ENCODE results near the gene CDK18. TPM values are rescaled to one million over a fixed set of nuclear protein-coding genes. Genes with fewer than 3 reads are reported as not detected.

Gene CDK18
- polyA plus RNA-seq, 1 donor, result 52.6 TPM

GRCh38 chr1:205505076-205505729 lies 734 bp downstream of the CDK18 start:
- Histone ChIP-seq H3K4me1 (ENCODE audit: control insufficient read depth, insufficient read depth, low read length) (peaks cover 63% of the 10 kb centered on the region), H3K36me3 (ENCODE audit: control insufficient read depth, insufficient read depth, low read length) (no peaks in the 10 kb centered on the region), H3K27me3 (ENCODE audit: control insufficient read depth, insufficient read depth, low read length) (no peaks in the 10 kb centered on the region), H3K9me3 (ENCODE audit: control insufficient read depth, low read depth, low read length) (no peaks in the 10 kb centered on the region), H3K4me3 (ENCODE audit: low read length) (peak overlapping the region; percentile 75), H3K27ac (ENCODE audit: low read length) (peak overlapping the region; percentile 60)
- no peak for DNase-seq
- WGBS (ENCODE audit: insufficient coverage, low lambda C conversion rate), result no CpG with 5 or more reads among the region's 18 CpGs

- H3K4me1 ChIP-seq (ENCODE audit: control insufficient read depth, insufficient read depth, low read length), result peaks cover 57% of the 10 kb centered on the region
- peaks cover 3% of the 10 kb centered on the region for H3K36me3 ChIP-seq (ENCODE audit: control insufficient read depth, insufficient read depth, low read length)
- H3K27me3 ChIP-seq (ENCODE audit: control insufficient read depth, insufficient read depth, low read length), result no peaks in the 10 kb centered on the region
- peak overlapping the region; percentile 75 for H3K4me3 ChIP-seq (ENCODE audit: low read length)
- H3K9me3 ChIP-seq (ENCODE audit: control insufficient read depth, low read depth, low read length), result no peaks in the 10 kb centered on the region
- peak in 1 of 2 donors; percentile 62 for DNase-seq
- H3K27ac ChIP-seq (ENCODE audit: low read length), result peak overlapping the region; percentile 60
- WGBS (ENCODE audit: insufficient coverage, low lambda C conversion rate), result no CpG with 5 or more reads among the region's 15 CpGs
These were observed 1.3 kb downstream of the CDK18 start for GRCh38 chr1:205505791-205506190.

- Histone ChIP-seq H3K4me1 (ENCODE audit: control insufficient read depth, insufficient read depth, low read length) (peaks cover 49% of the 10 kb centered on the region), H3K36me3 (ENCODE audit: control insufficient read depth, insufficient read depth, low read length) (peaks cover 3% of the 10 kb centered on the region), H3K4me3 (ENCODE audit: low read length) (no peak overlapping the region), H3K9me3 (ENCODE audit: control insufficient read depth, low read depth, low read length) (no peaks in the 10 kb centered on the region), H3K27me3 (ENCODE audit: control insufficient read depth, insufficient read depth, low read length) (no peaks in the 10 kb centered on the region), H3K27ac (ENCODE audit: low read length) (peak overlapping the region; percentile 32)
- WGBS (ENCODE audit: insufficient coverage, low lambda C conversion rate), result 100% methylated on average over 1 of the region's 17 CpGs
- DNase-seq, result peak in 1 of 2 donors; percentile 65
These were observed 2.1 kb downstream of the CDK18 start for GRCh38 chr1:205506409-205507200.

GRCh38 chr1:205508227-205508714 lies 3.8 kb downstream of the CDK18 start:
- no peak overlapping the region for H3K4me3 ChIP-seq (ENCODE audit: low read length)
- no peak for DNase-seq
- peaks cover 33% of the 10 kb centered on the region for H3K4me1 ChIP-seq (ENCODE audit: control insufficient read depth, insufficient read depth, low read length)
- 90% methylated on average over 2 of the region's 5 CpGs for WGBS (ENCODE audit: insufficient coverage, low lambda C conversion rate)
- H3K27ac ChIP-seq (ENCODE audit: low read length), result no peak overlapping the region
- no peaks in the 10 kb centered on the region for H3K27me3 ChIP-seq (ENCODE audit: control insufficient read depth, insufficient read depth, low read length)
- no peaks in the 10 kb centered on the region for H3K9me3 ChIP-seq (ENCODE audit: control insufficient read depth, low read depth, low read length)
- H3K36me3 ChIP-seq (ENCODE audit: control insufficient read depth, insufficient read depth, low read length), result peaks cover 3% of the 10 kb centered on the region

- no peak for DNase-seq
- Histone ChIP-seq H3K36me3 (ENCODE audit: control insufficient read depth, insufficient read depth, low read length) (peaks cover 3% of the 10 kb centered on the region), H3K27ac (ENCODE audit: low read length) (no peak overlapping the region), H3K27me3 (ENCODE audit: control insufficient read depth, insufficient read depth, low read length) (no peaks in the 10 kb centered on the region), H3K9me3 (ENCODE audit: control insufficient read depth, low read depth, low read length) (no peaks in the 10 kb centered on the region), H3K4me1 (ENCODE audit: control insufficient read depth, insufficient read depth, low read length) (peaks cover 22% of the 10 kb centered on the region), H3K4me3 (ENCODE audit: low read length) (no peak overlapping the region)
- WGBS (ENCODE audit: insufficient coverage, low lambda C conversion rate), result no CpG with 5 or more reads among the region's 7 CpGs
These were observed 6.0 kb downstream of the CDK18 start for GRCh38 chr1:205510308-205510950.

- peaks cover 3% of the 10 kb centered on the region for H3K36me3 ChIP-seq (ENCODE audit: control insufficient read depth, insufficient read depth, low read length)
- no peaks in the 10 kb centered on the region for H3K9me3 ChIP-seq (ENCODE audit: control insufficient read depth, low read depth, low read length)
- 69% methylated on average over 2 of the region's 3 CpGs for WGBS (ENCODE audit: insufficient coverage, low lambda C conversion rate)
- H3K27me3 ChIP-seq (ENCODE audit: control insufficient read depth, insufficient read depth, low read length), result no peaks in the 10 kb centered on the region
- no peak overlapping the region for H3K4me3 ChIP-seq (ENCODE audit: low read length)
- no peak overlapping the region for H3K27ac ChIP-seq (ENCODE audit: low read length)
- H3K4me1 ChIP-seq (ENCODE audit: control insufficient read depth, insufficient read depth, low read length), result peaks cover 17% of the 10 kb centered on the region
- no peak for DNase-seq
These were observed 6.5 kb downstream of the CDK18 start for GRCh38 chr1:205510951-205511330.

GRCh38 chr1:205512059-205513045 lies 7.9 kb downstream of the CDK18 start:
- 40% methylated on average over 2 of the region's 13 CpGs for WGBS (ENCODE audit: insufficient coverage, low lambda C conversion rate)

GRCh38 chr1:205513774-205514173 lies 9.3 kb downstream of the CDK18 start:
- Histone ChIP-seq H3K27me3 (ENCODE audit: control insufficient read depth, insufficient read depth, low read length) (no peaks in the 10 kb centered on the region), H3K27ac (ENCODE audit: low read length) (no peak overlapping the region)
- no CpG with 5 or more reads among the region's 5 CpGs for WGBS (ENCODE audit: insufficient coverage, low lambda C conversion rate)

More at GRCh38 chr1:205512059-205513045, 7.9 kb downstream of the CDK18 start:
- DNase-seq, result no peak
- Histone ChIP-seq H3K4me1 (ENCODE audit: control insufficient read depth, insufficient read depth, low read length) (peaks cover 5% of the 10 kb centered on the region), H3K27ac (ENCODE audit: low read length) (no peak overlapping the region), H3K4me3 (ENCODE audit: low read length) (no peak overlapping the region), H3K27me3 (ENCODE audit: control insufficient read depth, insufficient read depth, low read length) (no peaks in the 10 kb centered on the region), H3K9me3 (ENCODE audit: control insufficient read depth, low read depth, low read length) (no peaks in the 10 kb centered on the region), H3K36me3 (ENCODE audit: control insufficient read depth, insufficient read depth, low read length) (peaks cover 3% of the 10 kb centered on the region)

GRCh38 chr1:205514211-205515142 lies 10.0 kb downstream of the CDK18 start:
- H3K9me3 ChIP-seq (ENCODE audit: control insufficient read depth, low read depth, low read length), result no peaks in the 10 kb centered on the region
- no peaks in the 10 kb centered on the region for H3K27me3 ChIP-seq (ENCODE audit: control insufficient read depth, insufficient read depth, low read length)
- 43% methylated on average over 1 of the region's 7 CpGs for WGBS (ENCODE audit: insufficient coverage, low lambda C conversion rate)
- H3K27ac ChIP-seq (ENCODE audit: low read length), result no peak overlapping the region
- peaks cover 3% of the 10 kb centered on the region for H3K36me3 ChIP-seq (ENCODE audit: control insufficient read depth, insufficient read depth, low read length)
- DNase-seq, result no peak
- H3K4me1 ChIP-seq (ENCODE audit: control insufficient read depth, insufficient read depth, low read length), result peaks cover 10% of the 10 kb centered on the region
- no peak overlapping the region for H3K4me3 ChIP-seq (ENCODE audit: low read length)

More at GRCh38 chr1:205513774-205514173, 9.3 kb downstream of the CDK18 start:
- Histone ChIP-seq H3K4me1 (ENCODE audit: control insufficient read depth, insufficient read depth, low read length) (peaks cover 4% of the 10 kb centered on the region), H3K4me3 (ENCODE audit: low read length) (no peak overlapping the region), H3K9me3 (ENCODE audit: control insufficient read depth, low read depth, low read length) (no peaks in the 10 kb centered on the region), H3K36me3 (ENCODE audit: control insufficient read depth, insufficient read depth, low read length) (peaks cover 3% of the 10 kb centered on the region)
- no peak for DNase-seq
